Esophagus squamous epithelium (tissue), 4 donors: ENCODE results near the gene MALRD1.

Experiments used
- CTCF ChIP-seq, 6 experiments: fragments of 450-650 bp in 4 of 6; fragments of 200-600 bp in 2 of 6; sonication (generic) in 2 of 6; IDR thresholded peaks; one replicate each; pipeline ENCODE4 v1.5.1; 2016 to 2019; ENCODE audit warnings: antibody characterized with exemption in 6 of 6, mild to moderate bottlenecking in 4 of 6, moderate library complexity in 4 of 6
- POLR2A ChIP-seq, 4 donors: fragments of 450-650 bp; IDR thresholded peaks; one replicate each; pipeline ENCODE4 v1.6.1; 2017; ENCODE audit warnings: antibody characterized with exemption in 4 of 4, mild to moderate bottlenecking in 4 of 4, moderate library complexity in 3 of 4

GRCh38 chr10:19431622-19432351 is 383.2 kb downstream of the MALRD1 start:
- TF ChIP-seq CTCF (IDR thresholded peaks at IDR 0.05): no peak
- TF ChIP-seq POLR2A (IDR thresholded peaks at IDR 0.05): no peak
